ENCODE measurements around the gene MYL12B.
"Not testable (repeated sequence)": the region's sequence is repeated elsewhere in the genome, so short reads cannot be mapped to it uniquely, and the experiment has no call there.

Gene MYL12B

DNA sequence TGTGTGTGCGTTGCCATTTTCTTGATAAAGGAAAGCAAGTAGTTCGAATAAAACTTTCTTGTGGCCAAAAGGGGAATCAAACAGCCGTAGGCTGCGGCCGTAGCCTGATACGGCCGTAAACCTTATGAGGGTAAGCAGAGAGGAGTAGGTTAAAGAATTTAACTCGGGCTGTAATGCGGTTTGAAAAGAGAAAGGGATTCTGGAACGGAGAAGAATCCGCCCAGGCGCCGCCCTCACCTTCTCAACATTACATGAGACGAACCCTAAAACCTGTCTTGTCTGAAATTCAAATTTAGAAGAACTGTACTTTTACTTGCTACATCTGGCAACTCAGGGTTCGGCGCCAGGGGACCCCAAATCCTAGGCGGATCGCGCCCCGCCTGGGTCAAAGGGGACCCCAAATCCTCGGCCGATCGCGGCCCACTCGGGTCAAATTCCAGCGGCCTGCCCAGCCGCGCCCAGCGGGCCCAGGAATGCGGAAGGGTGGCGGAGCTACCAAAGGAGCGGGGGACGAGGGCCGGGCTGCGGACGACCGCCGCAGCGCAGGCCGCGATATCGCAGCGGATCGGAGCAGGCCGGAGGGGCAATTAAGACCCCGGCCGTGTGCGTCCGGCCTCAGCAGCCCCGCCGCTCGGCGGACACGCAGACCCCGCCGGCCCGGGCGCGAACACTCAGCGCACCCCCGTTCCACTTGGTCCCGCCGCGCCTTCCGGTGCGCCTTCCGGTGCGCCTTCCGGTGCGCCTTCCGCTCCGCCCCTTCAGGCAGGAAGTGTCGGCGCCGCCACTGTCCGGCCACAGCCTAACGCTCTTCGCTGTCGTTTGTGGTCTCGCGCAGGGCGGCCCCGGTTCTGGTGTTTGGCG is at the start of gene MYL12B:
MYL12B (plus strand) TSS at position 761 of the 861 bp plus-strand sequence. CDS start 10,766 bp downstream, outside the sequence.
- peak; percentile 87 for DNase-seq (ENCODE audit: low spot score)

DNA sequence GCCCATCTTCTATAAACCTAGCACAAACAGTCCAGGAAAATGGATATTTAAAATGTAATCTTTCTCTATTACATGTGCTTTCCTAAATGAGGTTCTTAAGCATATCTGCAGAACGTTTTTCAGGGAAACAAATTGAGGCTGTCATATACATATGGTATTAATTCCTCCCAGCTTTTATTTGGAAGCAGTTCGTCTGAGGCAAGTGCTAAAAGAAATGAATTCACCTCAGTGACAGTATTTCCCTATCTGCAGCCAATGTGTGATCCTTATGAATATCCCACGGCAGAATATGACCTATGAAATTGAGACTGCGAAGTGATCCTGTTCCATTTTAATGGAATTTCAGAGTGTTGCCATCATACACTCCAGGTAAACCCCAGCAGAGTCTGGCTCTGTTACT is 49.3 kb upstream of the MYL12B start:
- no peak for DNase-seq (ENCODE audit: low spot score)

DNA sequence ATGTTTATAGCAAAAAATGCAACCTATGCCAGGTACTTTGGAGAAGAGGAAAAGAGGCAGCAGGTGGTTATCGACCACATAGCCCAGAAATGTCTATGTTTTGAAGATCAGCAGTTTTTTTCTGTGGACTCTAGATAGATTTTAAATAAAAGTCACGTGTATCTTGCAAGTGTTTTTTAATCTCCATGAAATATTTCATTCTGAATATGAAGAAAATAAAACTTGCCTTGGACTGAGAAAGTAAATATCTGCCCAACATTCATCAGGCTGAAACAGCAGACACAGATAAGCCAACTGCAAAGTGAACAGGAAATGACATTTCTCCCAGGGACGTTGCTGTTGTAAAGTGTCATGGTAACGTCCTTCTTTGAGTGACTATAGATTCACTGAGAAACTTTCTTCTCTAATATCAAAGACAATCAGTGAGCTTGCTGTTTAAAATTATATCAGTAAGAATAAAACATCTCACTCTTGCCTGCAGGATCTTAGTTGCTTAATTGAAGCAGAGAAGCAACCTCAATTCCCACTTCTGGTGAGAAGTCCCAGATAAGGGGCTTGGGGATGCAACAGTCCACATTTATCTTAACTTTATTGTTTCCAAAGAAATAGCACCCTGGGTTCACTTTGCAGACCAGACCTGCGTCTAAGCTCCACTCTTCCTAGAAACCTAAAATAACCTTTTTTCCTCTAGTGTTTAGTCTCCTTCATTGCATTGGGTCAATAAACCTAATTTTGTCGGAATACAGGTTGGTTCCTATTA is 48.5 kb upstream of the MYL12B start:
- DNase-seq (ENCODE audit: low spot score): no peak

DNA sequence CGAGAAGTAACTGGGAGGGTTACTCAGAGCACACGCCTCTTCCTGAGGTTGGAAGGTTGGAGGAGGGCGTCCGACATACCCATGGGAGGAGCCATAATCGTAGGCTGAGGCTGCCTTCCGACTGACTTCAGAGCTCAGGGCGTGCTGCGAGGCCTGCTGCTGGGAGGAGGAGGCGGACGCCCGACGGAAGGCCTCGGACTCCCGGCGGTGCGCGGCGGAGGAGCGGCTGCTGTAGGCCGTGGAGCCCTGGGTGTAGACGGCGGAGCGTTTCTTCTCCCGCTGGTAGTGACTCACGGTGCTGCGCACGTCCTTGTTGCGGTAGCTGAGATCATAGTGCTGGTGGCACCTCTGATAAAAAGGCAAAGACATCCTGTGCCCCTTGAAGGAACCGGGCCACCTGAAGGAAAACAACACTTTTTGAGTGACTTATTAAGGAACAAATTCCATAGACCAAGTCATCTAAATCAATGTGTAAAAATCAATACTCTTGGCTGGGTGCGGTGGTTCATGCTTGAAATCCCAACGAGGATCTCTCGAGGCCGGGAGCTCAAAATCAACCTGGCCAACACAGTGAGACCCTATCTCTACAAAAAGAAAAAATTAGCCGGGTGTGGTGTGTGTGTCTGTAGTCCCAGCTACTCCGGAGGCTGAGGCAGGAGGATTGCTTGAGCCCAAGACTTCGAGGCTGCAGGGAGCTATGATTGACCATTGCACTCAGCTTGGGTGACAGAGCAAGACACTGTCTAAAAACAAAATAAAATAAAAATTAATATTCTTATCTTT is 46.9 kb upstream of the MYL12B start:
- no peak for DNase-seq (ENCODE audit: low spot score)

DNA sequence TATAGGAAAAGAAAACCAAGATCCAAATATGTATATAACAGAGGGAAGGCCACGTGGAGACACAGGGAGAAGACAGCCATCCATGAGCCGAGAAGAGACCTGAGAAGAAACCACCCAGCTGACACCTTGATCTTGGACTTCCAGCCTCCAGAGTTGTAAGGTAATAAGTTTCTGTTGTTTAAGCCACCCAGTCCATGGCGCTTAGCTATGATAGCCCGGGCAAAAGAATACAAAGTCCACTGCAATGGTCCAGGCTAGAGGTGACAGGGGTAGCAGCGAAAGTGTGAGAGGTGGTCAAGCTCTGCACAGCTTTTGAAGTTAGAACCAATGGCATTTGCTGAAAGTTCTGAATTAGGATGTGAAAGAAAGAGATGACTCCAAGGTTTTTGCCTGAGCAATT is 44.9 kb upstream of the MYL12B start:
- no peak for DNase-seq (ENCODE audit: low spot score)

DNA sequence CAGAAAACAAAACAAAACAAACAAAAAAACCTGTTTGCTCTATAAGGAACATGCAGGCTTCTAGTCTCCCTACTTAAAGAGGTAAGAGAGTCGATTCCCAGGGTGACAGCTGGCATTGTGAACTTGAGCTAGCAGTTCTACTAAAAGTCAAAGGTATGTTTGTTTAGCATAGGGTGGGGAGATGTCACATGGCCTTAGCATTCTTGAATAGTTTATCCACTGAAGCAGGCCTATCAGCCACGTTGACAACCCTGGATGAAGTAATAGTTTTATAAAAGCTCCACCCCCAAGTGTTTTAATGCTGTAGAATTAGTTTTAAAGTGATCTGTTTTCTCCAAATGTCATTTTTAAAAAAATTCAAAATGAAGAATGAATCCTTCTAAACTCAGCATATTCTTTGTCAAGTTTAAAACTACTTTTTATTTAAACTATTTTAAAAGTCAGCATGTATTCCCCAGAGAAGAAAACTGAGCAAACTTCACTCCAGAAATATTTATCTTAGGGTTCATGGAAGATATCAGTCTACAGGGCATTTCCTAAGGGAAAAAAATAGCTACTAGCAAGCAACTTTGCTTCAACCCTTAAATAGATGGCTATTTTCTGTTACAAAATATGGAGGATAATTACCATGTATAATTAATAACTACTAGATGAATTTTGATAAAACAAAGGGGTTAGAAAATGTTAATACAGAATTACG is 43.8 kb upstream of the MYL12B start:
- no peak for DNase-seq (ENCODE audit: low spot score)

DNA sequence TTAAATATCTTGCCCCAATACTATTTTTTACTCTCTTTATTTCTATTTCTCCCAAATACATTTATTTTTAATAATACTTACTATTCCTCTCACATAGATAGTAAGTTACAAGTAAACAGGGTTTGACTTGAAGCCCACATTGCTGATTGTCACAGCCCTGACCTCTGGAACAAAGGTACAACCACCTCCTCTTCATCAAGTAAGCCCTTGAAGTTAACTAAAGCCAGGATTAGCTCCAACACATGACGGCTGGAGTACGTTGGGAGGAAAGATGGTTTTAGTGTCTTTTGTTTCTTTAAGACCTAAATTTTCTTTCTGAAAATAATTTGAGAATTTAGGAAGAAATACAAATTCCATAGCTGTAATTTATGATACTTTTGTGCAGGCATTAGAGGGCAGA is 43.1 kb upstream of the MYL12B start:
- DNase-seq (ENCODE audit: low spot score): no peak

DNA sequence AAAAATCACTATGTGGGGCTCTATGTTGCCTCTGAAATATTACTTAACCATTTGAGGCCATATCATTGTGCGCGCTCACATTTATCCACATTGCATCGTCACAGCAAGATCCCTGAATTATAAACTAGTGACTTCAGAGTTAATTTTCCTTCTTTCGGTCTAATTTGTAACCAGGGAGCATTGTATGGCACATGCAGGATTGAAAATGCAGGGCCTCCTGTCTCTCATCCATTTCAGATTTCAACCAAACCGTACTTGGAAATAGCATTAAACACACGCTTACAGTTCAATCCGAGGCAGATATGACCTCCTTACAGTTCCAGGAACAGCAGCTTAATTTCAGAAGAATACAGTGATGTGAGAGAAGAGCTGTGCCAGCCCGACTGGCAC is 42.7 kb upstream of the MYL12B start:
- no peak for DNase-seq (ENCODE audit: low spot score)

DNA sequence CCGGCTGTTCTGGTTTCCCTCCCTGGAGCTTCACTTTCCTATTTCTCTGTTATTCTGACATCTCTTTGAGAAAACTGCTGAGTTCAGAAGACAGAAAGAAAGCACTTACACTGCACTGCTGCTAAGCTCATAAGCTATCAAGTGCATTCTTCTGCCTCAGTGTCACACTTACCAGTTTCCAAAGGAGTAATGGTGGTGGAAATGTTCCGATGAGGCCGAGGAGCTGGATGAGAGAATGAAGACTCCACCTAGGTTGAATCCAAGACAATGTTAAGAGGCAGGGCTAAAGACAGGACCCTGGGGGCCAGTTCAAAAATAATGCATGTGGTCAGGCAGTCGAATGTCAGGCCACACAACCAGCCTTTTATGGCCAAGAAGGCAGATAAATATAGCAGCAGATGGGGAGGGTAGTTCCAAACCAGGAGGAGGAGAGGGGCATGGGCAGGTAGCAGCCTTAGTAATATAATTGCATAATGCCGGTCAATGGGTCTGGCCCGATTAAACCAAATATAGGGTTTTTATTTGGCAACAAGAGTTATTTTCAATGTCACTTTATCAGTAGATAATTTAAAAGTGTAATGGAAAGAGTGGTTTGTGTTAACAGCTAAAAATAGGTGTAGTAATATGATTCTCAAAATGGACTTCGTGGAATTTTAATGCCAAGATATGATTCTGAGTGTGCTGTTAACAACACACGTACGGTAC is 42.1 kb upstream of the MYL12B start, which contains the start of gene MYOM1:
MYOM1 (minus strand) TSS at position 338 of the 705 bp plus-strand sequence. CDS start 4,745 bp downstream, outside the sequence.
- no peak for DNase-seq (ENCODE audit: low spot score)

DNA sequence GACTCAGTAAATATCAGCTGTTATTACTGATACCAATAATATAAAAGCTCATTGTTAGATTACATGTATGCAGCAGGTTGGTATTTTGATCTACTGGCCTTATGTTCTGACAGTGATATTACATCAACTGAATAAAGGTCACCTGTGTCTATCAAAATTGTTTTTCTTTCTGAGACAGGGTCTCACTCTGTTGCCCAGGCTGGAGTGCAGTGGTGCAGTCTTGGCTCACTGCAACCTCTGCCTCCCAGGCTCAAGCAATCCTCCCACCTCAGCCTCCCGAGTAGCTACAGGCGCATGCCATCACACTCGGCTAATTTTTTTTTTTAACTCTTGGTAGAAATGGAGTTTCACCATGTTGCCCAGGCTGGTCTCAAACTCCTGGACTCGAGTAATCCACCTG is 41.1 kb upstream of the MYL12B start:
- DNase-seq (ENCODE audit: low spot score): not testable (repeated sequence)

DNA sequence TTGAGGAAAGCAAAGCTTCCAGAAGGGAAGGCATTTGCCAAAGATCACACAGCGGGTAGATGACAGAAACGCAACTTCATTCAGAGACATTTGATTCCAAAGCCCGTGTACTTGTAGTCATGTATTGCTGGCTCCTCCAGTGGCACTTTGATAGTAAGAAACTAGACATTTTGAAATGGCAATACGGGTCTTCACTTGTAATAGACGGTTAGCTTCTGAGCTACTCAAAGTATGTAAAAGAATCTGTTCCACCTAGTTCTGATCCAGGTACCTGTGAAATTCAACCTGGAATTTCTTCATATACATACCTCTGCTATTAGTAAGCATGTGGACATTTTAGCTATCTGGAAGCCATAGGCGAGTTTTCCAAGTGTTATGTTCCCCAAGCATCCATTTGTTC is 40.4 kb upstream of the MYL12B start:
- no peak for DNase-seq (ENCODE audit: low spot score)

DNA sequence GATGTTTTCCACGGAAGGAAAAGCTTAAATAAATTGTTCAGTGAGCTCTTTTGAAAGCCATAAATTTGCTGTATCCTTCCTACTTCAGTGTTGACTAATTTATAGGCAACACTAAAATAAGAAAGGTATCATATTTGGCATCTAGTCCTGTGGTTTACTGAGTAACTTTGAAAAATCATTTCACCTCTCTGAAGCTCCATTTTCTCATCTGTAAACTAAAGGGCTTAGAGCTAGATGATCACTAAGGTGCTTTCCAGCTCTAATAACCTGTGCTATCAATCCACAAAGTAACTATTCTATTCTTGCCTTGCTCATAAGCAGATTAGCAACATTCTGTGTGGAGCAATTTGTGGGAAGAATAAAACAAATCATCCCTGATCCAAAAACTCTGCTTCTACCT is 38.6 kb upstream of the MYL12B start:
- no peak for DNase-seq (ENCODE audit: low spot score)

DNA sequence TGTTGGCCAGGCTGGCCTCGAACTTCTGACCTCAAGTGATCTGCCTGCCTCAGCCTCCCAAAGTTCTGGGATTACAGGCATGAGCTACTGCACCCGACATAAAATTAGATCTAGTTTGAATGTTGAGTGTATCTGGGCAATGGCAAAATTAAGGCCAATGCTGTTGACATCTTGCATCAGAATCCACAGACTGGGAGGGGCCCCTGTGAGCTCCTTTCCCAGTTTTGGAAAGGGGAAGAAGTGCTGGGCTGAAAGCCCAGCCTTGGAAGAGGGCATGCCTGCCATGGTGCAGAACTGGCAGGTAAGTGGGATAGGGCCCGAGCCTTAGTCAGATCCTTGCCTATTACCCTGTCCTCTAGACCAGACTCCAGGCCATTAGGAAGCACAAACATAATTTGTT is 37.7 kb upstream of the MYL12B start:
- no peak for DNase-seq (ENCODE audit: low spot score)

DNA sequence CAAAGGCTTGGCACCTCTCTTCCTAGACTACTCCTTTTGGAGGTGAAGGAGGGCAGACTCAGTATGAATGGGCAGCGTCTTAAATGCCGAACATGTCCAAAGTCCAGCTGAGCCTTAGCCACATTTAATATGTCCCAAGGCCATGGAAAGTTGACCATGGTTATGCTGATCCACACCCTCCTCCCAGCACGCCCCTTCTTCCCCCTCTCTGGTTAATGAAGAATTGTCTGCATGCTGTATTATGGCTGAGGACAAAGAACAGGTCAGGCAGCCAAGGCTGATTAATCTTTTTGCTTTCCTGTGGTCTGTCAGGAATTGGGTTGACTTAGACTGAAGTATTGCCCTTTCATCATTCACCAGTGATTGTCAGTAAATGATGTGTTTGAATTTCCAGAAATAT is 36.3 kb upstream of the MYL12B start:
- no peak for DNase-seq (ENCODE audit: low spot score)

DNA sequence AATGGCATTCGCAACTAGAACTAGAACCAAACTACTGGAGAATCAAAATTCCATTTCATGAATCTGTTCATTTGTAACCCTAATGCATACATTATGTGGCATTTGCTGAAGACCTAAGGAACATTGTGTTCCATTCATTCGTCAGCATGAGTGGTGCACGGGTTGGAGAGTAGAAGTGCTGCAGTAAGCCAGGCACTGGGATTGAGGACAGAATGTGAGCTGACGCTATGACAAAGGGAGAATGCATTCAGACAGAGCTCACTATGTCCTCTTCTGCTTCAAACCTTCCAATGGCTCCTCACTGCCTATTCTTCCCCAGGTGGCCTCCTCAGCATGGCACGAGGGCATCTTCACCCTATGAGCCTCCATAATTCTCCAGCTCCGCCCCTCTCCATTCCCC is 35.9 kb upstream of the MYL12B start:
- no peak for DNase-seq (ENCODE audit: low spot score)

DNA sequence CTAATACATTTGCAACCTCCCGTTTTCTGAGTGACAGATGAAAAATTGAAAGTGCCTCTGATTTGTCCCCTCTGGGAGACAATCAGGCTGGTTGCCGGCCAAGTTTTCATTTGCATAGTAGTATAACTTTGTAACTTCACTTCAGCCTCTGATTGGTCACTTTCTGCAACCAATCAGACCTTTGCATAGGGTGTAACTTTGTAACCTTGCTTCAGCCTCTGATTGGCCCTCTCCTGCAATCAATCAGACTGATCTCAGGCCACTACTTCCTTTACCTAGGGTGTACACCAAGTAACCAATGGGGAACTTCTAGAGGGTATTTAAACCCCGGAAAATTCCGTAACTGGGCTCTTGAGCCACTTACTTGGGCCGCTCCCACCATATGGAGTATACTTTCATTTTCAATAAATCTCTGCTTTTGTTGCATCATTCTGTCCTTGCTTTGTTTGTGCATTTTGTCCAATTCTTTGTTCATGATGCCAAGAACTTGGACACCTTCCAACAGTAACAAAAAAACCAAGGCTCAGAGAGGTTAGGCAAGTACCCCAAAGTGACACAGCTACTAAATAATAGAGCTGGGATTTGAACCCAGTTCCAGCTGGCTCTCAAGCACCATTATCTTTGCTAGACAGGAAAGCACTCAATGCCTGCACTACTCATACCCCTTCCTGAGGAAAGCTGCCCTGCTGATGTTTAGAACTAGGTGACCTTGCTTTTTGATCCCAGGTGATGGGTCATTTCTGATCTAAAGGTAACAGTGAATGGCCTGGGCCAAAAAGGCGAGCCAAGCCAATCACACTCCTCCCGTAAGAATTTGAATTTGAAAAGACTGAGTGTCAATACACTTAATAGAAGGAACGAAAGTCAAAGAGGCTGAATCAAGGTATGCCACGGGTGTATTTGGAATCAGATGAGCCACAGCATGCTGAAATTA is 31.3 kb upstream of the MYL12B start:
- DNase-seq (ENCODE audit: low spot score): no peak

DNA sequence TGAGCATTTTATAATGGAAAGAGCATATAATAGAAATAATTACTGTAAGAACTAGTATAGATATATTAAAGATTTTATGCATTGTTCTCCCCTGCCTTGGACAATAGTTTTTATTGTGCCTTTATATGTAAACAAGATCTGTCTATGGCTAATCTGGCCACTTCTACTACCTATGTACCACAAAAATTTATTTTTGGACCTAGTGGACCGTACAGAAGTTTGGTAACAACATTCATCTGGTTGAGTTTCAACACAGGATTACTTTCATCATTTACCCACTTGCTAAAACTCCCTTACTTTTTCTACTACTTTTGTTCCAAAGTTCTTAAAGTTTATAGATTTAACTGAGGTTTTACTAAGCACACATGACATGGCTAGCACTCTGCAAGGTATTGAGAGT is 28.9 kb upstream of the MYL12B start:
- no peak for DNase-seq (ENCODE audit: low spot score)

DNA sequence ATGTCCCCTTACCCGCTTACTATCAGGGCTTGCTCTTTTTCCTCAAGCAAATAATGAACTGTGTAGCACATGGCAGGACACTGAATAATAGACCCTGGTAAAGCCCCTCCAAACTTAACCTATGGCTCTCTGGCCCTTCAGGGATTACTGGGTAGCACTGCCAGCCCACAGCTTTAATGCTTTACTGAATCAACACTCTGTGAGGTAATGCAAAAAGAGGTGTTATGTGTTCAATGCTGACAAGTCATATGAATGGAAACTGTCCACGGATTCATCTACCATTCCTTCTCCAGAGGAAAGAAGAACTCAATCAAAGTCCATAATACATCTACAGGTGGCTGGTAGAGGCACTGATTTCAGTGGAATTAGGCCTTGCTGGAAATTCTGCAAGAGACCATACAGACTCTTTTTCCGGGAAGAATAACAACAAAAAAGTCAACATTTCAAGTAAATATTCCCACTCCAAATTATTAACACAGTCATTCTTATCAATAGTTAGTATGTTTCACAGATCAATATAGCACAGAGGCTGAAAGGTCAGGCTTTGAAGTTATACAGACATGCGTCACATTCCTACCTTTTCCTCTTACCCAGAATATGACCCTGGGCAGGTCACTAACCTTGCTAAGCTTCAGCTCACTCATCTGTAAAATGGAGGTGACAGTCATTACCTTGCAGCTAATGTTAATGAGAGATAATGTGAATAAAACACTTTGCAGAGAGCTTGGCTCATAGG is 28.3 kb upstream of the MYL12B start:
- no peak for DNase-seq (ENCODE audit: low spot score)

DNA sequence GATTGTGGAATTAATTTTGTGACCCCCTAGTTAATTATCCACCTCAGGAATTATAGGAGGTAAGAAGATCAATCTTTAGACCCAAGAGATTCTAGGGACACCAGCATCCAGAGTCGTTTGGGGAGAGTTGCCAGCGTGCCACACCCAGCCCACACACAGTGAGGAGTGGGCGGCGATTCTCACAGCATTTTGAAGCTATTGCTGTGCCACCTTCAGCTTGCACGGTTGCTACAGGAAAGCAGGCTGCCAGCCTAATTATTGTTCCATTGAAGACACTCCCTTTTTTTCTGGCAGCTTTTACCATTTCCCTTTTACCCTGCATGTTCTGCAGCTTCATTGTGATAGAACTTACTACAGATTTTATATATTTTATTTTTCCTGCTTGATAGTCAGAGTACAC is 27.5 kb upstream of the MYL12B start:
- no peak for DNase-seq (ENCODE audit: low spot score)
